GM18520 (cell line): ENCODE data around the gene CDH24.
A peak's percentile ranks its signal among the peaks of the same experiment; 100 is the strongest.

Source experiments
- ATAC-seq: cut with Tn5 transposase; IDR thresholded peaks from one replicate; pipeline ENCODE4 v1.9.1; 2021; ENCODE audit not compliant: unreplicated experiment

The CDH24 gene

DNA sequence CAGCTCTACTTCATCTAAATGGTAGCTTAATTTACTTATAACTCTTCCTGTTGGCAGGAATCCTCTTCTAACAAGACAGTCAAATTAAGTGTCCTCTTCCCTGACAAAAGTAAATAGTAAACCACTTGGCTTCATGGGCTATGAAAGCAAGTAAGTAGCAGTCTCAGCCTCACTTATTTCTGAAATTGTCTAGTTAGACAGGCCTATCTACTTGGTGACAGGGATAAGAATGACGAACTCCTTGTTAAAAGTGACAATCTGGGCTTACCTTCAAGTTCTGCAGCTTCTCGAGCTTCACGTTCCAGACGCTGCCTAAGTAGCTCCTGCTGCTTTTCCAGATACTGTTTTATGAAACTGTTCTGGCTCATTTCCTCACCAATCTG lies 32.9 kb upstream of the CDH24 start:
- ATAC-seq: no peak

DNA sequence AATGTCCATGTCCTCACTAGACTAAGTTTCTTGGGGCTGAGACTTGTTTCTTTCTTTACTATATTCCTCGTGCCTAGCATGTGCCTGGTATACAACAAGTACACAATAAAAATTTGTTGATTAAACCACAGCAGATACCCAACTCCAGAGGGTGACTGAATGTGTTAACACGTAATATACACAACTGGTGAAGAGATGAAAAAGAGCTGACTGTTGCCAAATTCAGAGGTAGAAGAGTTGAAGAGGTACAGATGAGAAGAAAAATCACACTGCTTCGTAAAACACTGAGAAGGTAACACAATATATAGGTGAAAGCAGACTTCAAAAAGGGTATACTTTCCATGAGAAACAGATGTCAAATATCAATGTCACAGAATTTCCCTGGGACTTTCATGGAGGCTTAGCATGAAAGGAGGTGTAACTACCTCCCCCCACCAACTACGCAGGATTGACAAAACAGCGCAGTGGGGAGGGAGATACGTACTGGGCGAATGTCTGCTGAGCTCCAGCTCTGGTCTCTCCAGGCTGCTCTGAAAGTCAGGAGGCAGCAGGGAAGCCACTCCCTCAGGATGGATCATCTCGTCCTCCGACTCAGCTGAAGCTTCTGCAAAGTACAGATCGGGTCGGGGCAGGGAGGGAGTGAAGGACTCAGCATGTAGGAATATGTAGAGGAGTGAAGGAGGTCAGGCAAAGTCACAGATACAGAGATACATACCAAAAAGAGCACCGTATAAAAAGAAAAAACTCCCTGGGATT lies 32.4 kb upstream of the CDH24 start:
- ATAC-seq: no peak

DNA sequence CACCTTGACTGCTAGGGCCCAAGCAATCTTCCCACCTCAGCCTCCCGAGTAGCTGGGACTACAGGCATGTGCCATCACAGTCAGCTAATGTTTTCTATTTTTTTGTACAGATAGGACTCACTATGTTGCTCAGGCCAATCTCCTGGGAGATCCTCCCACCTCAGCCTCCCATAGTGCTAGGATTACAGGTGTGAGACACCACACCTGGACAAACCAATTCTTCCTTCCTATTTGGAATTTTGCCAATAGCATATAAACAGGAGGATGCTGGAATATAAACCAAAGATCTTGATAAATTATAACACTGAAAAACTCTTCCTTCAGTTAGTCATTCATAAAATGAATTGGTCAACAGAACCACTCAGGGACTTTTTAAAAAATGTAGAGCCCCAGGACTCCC lies 29.2 kb upstream of the CDH24 start:
- ATAC-seq: no peak

DNA sequence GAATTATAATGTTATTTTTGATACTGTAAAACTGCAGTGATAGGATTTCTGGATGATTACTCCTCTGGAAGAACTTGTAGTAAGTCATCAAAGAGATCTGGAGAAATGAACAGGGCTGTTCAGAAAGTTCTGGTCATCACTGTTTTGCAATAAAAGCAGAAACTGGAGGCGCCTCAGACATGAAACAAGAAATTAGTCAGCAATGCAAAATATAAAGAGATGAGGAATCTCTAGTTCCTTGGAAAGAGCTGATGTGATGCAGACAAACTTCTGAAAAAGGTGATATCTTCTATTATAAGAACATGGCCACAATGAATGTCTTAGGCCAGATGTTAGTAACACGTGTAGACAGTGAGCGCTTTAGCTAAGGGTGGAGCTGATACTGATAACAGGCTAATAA lies 28.1 kb upstream of the CDH24 start:
- no peak for ATAC-seq

DNA sequence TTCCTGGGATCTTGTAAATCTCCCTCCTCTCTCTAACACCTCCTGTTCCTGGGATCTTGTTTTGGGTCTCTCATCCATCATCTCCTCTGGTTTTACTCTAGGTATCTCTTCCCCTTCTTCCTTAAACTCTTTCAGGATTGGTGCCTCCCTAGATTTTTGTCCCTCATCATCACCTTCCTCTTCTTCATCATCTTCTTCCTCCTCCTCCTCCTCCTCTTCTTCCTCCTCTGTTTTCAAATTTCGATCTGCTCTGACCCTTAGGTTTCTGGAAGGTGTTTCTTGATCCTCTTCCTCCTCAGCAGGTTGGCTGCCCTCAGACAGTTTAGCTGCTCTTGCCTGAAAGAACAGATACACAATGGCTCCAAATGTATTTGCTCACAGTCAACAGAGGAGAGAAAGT lies 23.2 kb upstream of the CDH24 start:
- ATAC-seq: no peak

DNA sequence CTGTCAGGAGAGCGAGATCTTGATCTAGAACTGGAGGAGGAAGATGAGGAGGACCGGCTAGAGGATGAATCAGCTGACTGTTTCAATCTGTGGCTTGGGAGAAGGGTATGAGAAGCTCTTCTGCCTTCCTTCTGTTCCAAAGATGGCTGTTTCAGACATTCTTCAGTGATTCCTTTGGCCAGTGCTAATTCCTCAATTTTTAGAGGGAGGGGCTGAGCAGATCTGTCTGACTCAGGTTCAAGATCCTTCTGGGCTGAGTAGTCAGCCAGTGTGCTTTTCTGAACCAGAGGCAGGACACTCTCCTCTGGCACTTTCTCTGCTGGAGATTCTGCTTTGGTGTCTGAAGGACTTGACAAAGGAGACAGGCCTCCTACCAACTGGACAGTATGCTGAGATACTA lies 22.4 kb upstream of the CDH24 start:
- no peak for ATAC-seq

DNA sequence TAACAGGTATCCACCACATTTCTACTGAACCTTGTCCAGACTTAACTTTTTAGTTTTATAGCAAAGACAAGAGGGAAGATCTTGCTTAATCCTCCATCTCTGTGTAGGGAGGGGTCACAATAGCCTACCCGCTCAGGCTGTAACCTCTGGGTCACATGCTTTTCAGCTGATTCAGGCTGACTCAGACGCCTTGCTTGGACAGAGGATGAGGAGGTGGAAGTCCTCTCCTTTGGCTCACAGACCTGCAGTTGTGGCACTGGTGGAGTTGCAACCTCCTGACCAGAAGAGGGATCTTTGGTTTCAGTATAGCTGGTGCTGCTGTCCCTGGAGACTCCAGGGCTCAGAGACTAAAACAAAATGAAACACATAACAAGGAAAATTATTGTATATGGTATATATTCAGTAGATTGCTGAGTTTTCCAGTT lies 21.4 kb upstream of the CDH24 start:
- no peak for ATAC-seq

DNA sequence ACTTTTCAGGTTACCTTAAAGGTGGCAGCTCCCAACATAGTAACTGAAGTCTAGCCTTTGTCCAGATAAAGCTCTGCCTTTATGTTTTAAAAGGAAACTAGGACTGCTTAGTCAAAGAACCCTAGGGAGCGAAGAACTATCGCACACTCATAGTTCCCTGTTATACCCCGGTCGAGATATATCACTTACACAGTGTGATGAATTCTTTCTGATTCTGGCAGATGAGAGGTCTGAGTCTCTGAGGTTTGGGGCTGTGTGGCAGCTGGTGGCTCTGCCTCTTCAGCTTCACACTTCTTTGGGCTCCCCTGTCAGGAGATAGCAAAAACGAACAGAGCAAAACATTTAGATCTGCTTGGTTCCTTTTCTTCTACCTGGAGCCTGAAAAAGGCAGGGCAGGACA lies 20.6 kb upstream of the CDH24 start:
- no peak for ATAC-seq

DNA sequence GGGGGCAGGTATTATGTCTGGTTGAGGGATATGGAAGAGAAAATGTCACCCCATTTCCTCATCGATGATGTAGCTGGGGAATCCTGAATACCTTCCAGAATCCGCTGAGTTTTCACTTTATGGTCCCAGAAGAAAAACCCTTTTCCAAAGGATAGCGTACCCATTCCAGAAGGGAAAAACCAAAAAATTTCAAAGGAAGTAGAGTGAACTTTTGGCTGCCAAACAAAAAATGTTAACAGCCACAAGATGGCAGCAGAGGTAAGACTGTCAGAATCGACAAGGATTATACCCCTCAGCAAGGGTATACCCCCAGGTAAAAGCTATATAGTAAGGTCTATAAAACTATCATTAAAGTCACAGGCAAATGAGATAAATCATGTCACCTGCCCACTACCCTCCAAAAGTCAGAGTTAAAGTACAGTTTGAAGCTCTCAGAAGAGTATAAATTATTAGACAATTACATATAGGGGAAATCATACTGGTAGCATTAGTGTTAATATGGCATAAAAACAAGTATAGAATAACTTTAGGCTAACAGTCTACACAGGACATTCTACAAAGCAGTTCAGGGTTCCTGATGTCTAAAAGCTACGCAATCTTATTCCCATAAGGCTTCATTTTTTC lies 19.6 kb upstream of the CDH24 start:
- ATAC-seq: no peak

DNA sequence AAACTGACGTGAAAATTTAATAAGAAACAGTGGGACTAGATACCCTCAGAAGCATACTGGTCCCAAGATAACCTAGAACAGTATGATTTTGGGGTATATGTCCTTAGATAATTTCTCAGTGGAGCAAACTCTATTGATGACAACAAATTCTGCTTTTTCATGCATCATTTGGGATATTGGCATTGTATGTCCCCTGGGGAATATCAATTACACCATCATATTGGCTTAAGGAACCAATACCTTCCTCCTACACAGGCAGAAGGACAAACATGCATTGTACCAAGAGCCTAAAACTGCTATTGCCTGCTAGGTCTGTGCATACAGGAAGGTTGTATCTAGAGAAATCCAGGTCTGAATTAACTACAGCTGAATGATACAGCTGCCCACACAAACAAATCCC lies 17.6 kb upstream of the CDH24 start:
- no peak for ATAC-seq

DNA sequence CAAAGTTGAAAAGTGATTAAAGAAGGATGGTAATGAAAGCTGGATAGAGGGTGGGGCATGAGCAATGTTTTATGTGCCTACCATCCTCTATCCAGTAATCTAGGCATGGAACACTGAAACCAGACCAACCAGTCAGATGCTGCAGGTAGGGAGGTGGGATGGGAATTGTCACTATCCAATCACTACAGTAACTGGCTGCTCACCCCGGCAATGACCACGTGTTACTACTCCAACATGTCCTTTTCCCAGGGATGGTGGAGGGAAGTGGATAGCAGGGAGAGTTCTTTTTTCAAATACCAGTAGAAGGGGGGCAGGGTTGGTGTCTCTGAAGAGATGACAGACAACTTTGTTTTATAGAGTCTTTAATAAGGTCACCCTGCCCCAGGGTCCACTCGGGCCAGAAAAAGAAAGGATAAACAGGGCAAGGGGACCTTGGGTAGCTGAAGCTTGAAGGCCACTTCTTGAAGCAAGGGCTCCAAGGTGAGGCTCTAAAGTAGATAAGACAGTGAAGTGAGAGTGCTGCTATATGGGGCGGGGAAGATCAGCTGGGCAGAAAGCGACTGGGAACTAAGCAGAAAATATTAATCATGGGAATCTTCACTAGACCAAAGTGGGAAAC lies 14.7 kb upstream of the CDH24 start:
- ATAC-seq: no peak

DNA sequence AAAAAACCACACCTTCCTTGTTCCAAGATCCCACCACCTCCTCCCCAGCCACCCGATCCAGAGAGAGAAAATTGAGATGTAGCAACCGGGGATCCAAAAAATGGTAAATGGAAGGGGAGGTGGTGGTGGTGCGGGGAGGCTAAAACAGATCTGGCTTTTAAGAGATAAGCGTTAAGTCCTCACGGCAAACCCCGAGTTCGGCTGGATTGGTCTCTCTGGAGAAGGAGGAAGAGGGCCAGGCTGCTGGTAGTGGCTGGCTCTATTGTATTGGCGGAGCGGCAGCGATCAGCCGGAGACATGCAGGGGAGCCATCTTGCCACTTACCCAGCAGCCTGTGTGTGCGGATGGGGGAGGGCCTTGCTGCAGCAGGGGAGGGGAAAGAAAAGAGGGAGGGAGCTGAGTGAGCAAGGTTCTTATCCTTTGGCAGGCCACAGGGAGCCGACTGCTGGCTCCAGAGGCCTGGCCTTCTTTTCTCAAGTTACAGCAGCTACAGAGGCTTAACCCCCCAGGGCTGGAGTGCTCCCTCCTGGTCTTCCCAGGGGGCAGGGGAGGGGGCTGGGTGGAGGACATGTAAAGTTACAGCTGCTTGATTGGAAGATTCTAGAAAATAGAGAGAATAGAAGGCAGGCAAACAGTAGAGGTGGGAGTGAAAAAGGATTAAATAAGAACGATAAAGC lies 14.1 kb upstream of the CDH24 start:
- ATAC-seq: peak; percentile 69

DNA sequence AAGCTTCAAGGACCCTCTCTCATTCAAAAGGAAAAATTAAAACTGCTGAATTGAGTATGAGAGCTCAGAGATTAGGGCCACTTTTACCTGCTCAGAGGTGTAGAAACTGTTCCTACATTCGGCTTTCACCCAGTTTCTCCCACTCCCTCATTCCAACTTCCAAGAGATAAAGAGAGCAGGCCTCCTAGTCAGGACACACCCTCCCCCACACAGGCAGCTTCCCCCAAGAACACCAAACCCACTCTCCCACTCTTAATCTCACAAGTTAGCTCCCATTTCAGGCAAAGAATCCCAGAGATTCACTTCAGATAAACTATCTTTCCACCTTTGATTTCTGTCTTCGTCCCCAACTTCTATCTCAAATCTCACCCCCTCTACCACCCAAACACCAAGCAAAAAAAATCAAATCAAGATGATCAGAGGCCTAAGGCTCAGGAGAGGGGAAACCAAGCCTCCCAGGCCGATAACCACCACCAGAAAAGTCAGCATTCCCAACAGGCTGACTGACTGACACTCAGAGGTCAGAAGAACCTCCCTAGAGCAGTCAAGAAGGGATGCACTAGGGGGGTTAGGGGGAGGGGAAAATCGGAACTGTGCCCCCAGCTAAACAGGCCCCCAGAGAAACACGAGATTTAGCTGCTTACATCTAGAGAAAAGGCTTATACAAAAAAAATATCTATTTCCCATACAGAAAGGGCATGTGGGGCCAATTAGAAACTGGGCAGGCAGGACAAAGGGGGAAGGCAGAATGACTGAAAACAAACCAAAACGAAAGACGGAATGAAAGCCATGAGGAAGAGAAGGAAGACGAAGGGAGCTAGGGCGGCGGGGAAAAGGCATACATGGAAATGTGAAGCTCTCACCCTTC lies 13.2 kb upstream of the CDH24 start:
- ATAC-seq: no peak

DNA sequence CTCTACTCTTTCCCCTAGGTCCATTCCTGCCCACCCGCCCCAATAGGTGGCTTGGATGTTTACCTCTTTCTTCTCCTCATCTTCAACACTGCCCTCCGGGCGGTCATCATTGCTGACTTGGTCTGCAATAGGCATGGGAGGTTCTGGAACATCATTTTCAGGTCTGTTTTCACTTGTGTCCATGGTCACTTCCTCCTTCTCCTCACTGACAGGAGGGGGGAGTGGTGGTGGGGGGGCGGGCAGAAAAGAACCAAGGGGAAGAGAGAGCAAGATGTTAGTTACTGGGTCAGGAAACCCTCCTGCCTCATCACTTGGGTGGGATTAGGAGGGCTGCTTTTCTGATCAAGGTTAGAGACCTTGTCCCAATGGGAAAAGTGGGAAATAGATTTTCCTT lies 12.1 kb upstream of the CDH24 start:
- no peak for ATAC-seq

DNA sequence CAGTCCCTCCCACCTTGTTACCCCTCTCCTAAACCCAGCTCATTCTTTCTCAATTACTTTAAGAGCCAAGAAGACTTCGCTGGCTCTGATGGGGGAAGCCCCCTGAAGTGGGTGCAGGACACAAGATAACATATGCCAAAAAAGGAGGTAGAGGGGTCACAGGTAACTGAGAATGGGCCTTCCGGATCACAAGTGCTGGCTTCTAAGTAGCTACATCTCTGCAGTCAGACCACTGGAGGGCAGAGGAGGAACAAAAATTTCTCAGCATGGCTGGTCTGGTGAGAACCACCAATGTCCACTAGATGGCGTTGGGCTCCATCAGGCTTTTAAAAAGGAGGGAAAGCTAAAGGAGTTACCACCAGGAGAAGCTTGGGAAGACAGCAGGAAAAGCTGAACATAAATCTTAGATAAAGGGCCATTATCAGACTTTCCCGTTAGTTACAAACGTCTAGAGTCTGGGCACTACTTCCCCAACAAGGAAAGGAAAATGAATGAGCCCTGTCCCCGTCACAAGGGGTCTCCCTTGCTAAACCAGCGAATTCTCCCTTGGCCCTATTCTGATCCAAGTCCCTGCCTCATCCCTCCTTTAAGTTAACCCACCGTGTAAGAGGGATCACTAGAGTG lies 11.6 kb upstream of the CDH24 start:
- ATAC-seq: peak; percentile 59

DNA sequence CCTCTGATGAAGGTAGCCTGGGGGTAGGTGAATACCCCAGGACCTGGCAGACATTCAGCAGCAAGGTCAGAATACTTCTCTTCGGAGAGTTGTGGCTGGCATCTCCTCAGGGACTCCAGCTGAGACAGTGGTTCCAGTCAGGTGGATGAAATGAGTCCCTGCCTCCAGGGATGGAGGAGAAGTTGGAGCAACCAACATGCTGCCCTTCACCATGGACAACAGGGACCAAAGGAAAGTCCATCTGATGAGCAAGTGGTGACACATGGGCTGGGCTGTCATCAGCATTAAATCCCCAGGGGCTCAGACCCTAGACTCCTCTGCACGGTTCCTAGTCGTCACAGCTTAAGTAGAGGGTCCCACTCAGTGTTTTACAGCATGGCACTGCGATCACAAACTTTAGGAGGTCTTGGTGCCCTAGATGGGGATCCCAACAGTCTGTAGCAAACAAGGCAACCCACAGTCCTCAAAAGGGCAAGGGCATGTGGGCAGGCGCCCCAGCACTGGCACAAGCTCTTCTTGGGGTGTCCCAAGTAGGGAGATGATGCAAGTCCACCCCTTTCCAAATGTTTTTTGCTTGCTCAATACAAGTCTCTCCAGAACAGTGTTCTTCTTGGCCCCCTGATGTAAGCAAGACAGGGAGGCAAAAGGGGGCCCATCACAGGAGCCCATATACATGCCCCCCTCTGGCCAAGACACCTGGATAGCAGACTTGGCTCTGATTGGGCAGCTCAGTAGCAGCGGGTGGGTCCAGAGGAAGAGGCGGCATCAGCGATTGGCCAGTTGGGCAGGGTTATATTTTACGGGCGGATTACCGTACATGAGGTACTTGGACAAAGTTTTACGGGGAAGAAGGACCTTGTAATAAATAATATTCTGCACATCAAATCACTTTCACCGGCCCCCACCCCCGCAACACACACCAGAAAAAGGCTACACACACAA lies 10.8 kb upstream of the CDH24 start:
- ATAC-seq: no peak

DNA sequence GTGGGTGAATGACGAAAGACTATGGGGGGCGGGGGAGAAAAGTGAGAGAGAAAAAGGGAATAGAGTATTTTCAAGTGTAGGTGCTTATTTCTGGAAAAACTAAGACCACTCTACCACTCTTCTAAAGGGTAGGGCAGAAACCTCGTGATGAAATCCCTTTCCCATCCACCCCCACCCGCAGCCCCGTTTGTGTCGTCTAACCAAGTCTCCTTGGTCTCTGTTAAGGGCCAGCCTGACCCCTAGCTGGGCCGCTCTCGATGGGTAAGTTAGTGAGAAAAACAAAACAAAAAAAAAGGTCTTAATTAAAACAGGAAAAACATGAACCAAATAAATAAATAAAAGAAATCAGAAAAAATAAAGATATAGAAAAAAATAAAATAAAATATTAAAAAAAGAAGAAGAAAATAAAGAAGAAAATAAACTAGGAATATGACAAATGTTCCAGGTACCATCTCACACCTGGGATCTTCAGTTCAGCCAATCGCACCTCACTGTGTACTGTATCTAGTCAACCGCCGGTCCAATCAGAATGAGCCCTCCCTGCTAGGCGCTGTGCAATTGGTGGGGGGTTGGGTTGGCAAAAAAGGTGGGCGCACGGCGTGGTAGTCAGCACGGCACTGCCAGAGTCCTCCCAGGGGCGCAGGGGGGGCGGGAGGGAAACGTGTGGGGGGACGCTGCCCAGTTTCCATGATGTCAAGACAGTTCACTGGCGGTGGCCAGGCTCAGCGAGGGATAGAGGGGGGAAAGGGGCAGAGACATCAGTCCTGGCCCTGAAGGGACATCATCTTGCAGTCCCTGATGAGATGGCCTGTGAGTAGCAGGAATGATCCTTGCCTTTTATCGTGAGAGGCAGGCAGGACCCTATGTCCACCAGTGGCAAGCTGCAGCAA lies 9.8 kb upstream of the CDH24 start:
- ATAC-seq: no peak

DNA sequence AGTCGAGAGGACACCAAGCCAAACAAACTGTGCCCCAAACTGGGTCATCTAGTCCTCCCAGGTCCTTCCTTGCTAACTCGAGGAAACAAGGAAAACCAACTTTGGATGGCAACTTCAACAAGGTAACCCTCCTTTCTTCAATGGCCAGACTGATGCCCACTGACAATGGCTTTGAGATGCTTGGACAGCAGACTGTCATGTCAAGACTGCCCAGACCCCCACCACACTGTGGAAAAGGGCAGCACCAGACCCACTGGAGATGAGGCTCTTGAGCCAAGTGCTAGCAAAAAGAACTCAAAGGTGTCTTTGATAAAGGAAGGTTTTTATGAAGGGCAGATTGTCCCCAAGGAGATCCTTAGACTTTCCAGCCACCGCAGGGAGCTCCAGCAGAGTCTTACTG lies 9.0 kb upstream of the CDH24 start:
- no peak for ATAC-seq
